B cell (primary cell): ENCODE measurements around the gene ACTN2. TPM values are rescaled to one million over a fixed set of nuclear protein-coding genes. Genes with fewer than 3 reads are reported as not detected.

Source experiments
- ATAC-seq: fragments of 200-7000 bp; cut with Tn5 transposase; one replicate; pipeline ENCODE4 v1.10.0; 2021; ENCODE audit warnings: low read depth, mild to moderate bottlenecking, moderate number of reproducible peaks, moderate library complexity
- CTCF ChIA-PET: fragments of 350-600 bp; sonication (Branson Sonifier 250); formaldehyde crosslinking; loops from one replicate; lab custom pipeline; 2021; ENCODE audit warnings: antibody characterized with exemption, inconsistent platforms; lab: Charles Lee
- POLR2A ChIA-PET: fragments of 350-600 bp; sonication (Branson Sonifier 250); formaldehyde crosslinking; loops from one replicate; lab custom pipeline; 2021; ENCODE audit warnings: antibody characterized with exemption; lab: Charles Lee
- DNase-seq: peaks from one replicate; pipeline ENCODE4 v3.0.0; 2013
- H2AFZ ChIP-seq: 2 replicates; pipeline ENCODE4 v1.6.1; 2012; ENCODE audit warnings: mild to moderate bottlenecking, low read depth, low read length; ENCODE audit not compliant: insufficient read depth, poor library complexity, severe bottlenecking
- H3K27ac ChIP-seq, 2 donors: 1 replicate in 1 of 2; 2 replicates in 1 of 2; pipeline ENCODE4 v1.5.1; 2012 to 2013; ENCODE audit warnings: low read length in 2 of 2, mild to moderate bottlenecking in 2 of 2, moderate library complexity in 1 of 2
- H3K27me3 ChIP-seq, 4 experiments: fragments of 200-600 bp in 1 of 4; sonication (generic) in 1 of 4; replicated peaks in 1 of 4; 1 replicate in 2 of 4; 2 replicates in 2 of 4; pipeline versions ENCODE4 v1.6.1 to v1.7.0; 2013 to 2016; ENCODE audit warnings: low read length in 3 of 4, mild to moderate bottlenecking in 2 of 4, mixed read lengths in 1 of 4, moderate library complexity in 1 of 4; ENCODE audit not compliant: insufficient read depth in 4 of 4, control insufficient read depth in 3 of 4; ENCODE audit errors: control extremely low read depth in 1 of 4
- H3K36me3 ChIP-seq, 2 experiments: replicated peaks in 1 of 2; 1 replicate in 1 of 2; 2 replicates in 1 of 2; pipeline versions ENCODE4 v1.6.1 to v1.7.1; 2013; ENCODE audit warnings: low read length in 1 of 2; ENCODE audit not compliant: insufficient read depth in 2 of 2, control insufficient read depth in 1 of 2; ENCODE audit errors: control extremely low read depth in 1 of 2, extremely low read depth in 1 of 2
- H3K4me1 ChIP-seq, 2 donors: fragments of 200-600 bp in 1 of 2; sonication (generic) in 1 of 2; 1 replicate in 1 of 2; 2 replicates in 1 of 2; pipeline versions ENCODE4 v1.5.1 to v1.6.1; 2013 to 2017; ENCODE audit warnings: low read length in 2 of 2; ENCODE audit not compliant: control insufficient read depth in 2 of 2, insufficient read depth in 2 of 2
- H3K4me2 ChIP-seq: replicated peaks from 2 replicates; pipeline ENCODE3; 2012; ENCODE audit warnings: mild to moderate bottlenecking, low read depth, low read length; ENCODE audit not compliant: poor library complexity, severe bottlenecking
- H3K4me3 ChIP-seq, 5 experiments: fragments of 200-600 bp in 1 of 5; sonication (generic) in 1 of 5; 1 replicate in 3 of 5; 2 replicates in 2 of 5; pipeline versions ENCODE4 v1.5.1 to v1.7.0; 2011 to 2016; ENCODE audit warnings: low read length in 4 of 5, mild to moderate bottlenecking in 4 of 5, low read depth in 2 of 5, control low read depth in 1 of 5, moderate library complexity in 1 of 5; ENCODE audit not compliant: insufficient read depth in 1 of 5; ENCODE audit errors: control extremely low read depth in 1 of 5, extremely low read depth in 1 of 5
- H3K79me2 ChIP-seq: fragments of 200-600 bp; sonication (generic); one replicate; pipeline ENCODE4 v1.6.0; 2016; ENCODE audit warnings: low read length; ENCODE audit not compliant: control insufficient read depth, insufficient read depth
- H3K9ac ChIP-seq: fragments of 200-600 bp; sonication (generic); 2 replicates; pipeline ENCODE4 v1.6.1; 2017; ENCODE audit warnings: mild to moderate bottlenecking, low read length, moderate library complexity
- H3K9me3 ChIP-seq, 3 donors: one replicate each; pipeline versions ENCODE4 v1.6.1 to v1.7.1; 2013; ENCODE audit warnings: low read length in 2 of 3; ENCODE audit not compliant: control insufficient read depth in 2 of 3, insufficient read depth in 1 of 3; ENCODE audit errors: control extremely low read depth in 1 of 3
- H4K20me1 ChIP-seq: 2 replicates; pipeline ENCODE4 v1.6.0; 2012; ENCODE audit warnings: mild to moderate bottlenecking, low read length; ENCODE audit not compliant: insufficient read depth, control insufficient read depth, poor library complexity, severe bottlenecking
- H3K27ac Mint-ChIP-seq: one replicate; pipeline ENCODE4 v1.8.0; 2021; ENCODE audit warnings: mixed read lengths
- H3K27me3 Mint-ChIP-seq: one replicate; pipeline ENCODE4 v1.8.0; 2021; ENCODE audit warnings: mixed read lengths
- H3K4me1 Mint-ChIP-seq: one replicate; pipeline ENCODE4 v1.8.0; 2021; ENCODE audit warnings: mixed read lengths
- H3K4me3 Mint-ChIP-seq: one replicate; pipeline ENCODE4 v1.8.0; 2021; ENCODE audit warnings: mixed read lengths
- H3K9me3 Mint-ChIP-seq: one replicate; pipeline ENCODE4 v1.8.0; 2022; ENCODE audit warnings: mixed read lengths; ENCODE audit not compliant: insufficient read depth
- CTCF ChIP-seq: fragments of 200-600 bp; IDR thresholded peaks from one replicate; pipeline ENCODE4 v1.8.0; 2022; ENCODE audit warnings: antibody characterized with exemption, mild to moderate bottlenecking
- EZH2 ChIP-seq: IDR thresholded peaks from 2 replicates; pipeline ENCODE4 v1.6.1; 2012; ENCODE audit warnings: borderline replicate concordance, low read depth, mild to moderate bottlenecking, moderate library complexity, low read length; ENCODE audit not compliant: insufficient read depth, poor library complexity, severe bottlenecking
- WGBS: methylation state at CpG from one replicate; pipeline ENCODE4 v1.1.5; 2013; ENCODE audit warnings: missing lambda C conversion rate; ENCODE audit not compliant: insufficient coverage; 5-methylcytosine and 5-hydroxymethylcytosine counted together
- intact Hi-C: fragments of 100-400 bp; cut with micrococcal nuclease; formaldehyde crosslinking; loops from one replicate; pipeline ENCODE4 v1.10.0; 2022
- polyA plus RNA-seq: library from polyadenylated mRNA; depleted of rRNA; stranded (reverse); fragments of >200 nt; gene quantifications from 2 replicates; pipeline ENCODE4 v1.2.3, GENCODE V29; 2012
- total RNA-seq, 2 donors: library from RNA; stranded (reverse); fragments of 120-200 nt in 1 of 2; gene quantifications; 1 replicate in 1 of 2; 2 replicates in 1 of 2; pipeline versions ENCODE4 v1.2.3 to v1.2.4, GENCODE V29; 2013 to 2022

Gene ACTN2
- total and polyA plus RNA-seq, 2 donors (not counting 1 experiment from before 2014, with no cell fraction given) = 0.30 TPM; not detected in 1

GRCh38 chr1:236705771-236706170 is 19.5 kb downstream of the ACTN2 start:
- intact Hi-C loops = no loop called here
- Histone ChIP-seq H3K27ac (no peak overlapping the region), H3K36me3 (no peaks in the 10 kb centered on the region), H3K9me3 (no peaks in the 10 kb centered on the region), H3K4me1 (no peaks in the 10 kb centered on the region), H3K9ac (no peak overlapping the region), H3K27me3 (peaks cover 0 to 8% (median 0%) of the 10 kb centered on the region in 4 experiments), H3K4me2 (no peak overlapping the region), H4K20me1 (no peaks in the 10 kb centered on the region), H3K4me3 (no peak overlapping the region), H3K79me2 (no peaks in the 10 kb centered on the region), H2AFZ (no peak overlapping the region)
- H3K4me3 Mint-ChIP-seq = no peak overlapping the region
- ATAC-seq = no peak
- H3K9me3 Mint-ChIP-seq = no peaks in the 10 kb centered on the region
- ChIA-PET POLR2A (no interaction called here), CTCF (no interaction called here)
- WGBS = no CpG with 5 or more reads among the region's 1 CpG
- H3K27me3 Mint-ChIP-seq = peaks cover 21% of the 10 kb centered on the region
- TF ChIP-seq EZH2 = no peak
- H3K4me1 Mint-ChIP-seq = no peaks in the 10 kb centered on the region
- DNase-seq = no peak
- H3K27ac Mint-ChIP-seq = no peak overlapping the region

- Histone ChIP-seq H3K4me1 (no peaks in the 10 kb centered on the region), H3K9ac (no peak overlapping the region), H3K36me3 (no peaks in the 10 kb centered on the region), H3K4me2 (no peak overlapping the region), H4K20me1 (no peaks in the 10 kb centered on the region), H3K27ac (no peak overlapping the region), H3K9me3 (no peaks in the 10 kb centered on the region), H3K4me3 (no peak overlapping the region), H3K79me2 (no peaks in the 10 kb centered on the region), H2AFZ (no peak overlapping the region), H3K27me3 (peaks cover 0 to 8% (median 0%) of the 10 kb centered on the region in 4 experiments)
- no peaks in the 10 kb centered on the region for H3K9me3 Mint-ChIP-seq
- ChIA-PET CTCF (no interaction called here), POLR2A (no interaction called here)
- no peak for TF ChIP-seq EZH2
- TF ChIP-seq CTCF = no peak
- WGBS = no CpG with 5 or more reads among the region's 1 CpG
- intact Hi-C loops = no loop called here
- no peak overlapping the region for H3K4me3 Mint-ChIP-seq
- H3K27ac Mint-ChIP-seq = no peak overlapping the region
- no peaks in the 10 kb centered on the region for H3K4me1 Mint-ChIP-seq
- peaks cover 25% of the 10 kb centered on the region for H3K27me3 Mint-ChIP-seq
- ATAC-seq (no peak), DNase-seq (no peak)
These were observed 19.9 kb downstream of the ACTN2 start for GRCh38 chr1:236706183-236706582.
